Activated CD8-positive, alpha-beta memory T cell treated with anti-CD3 and anti-CD28 coated beads, Interleukin-2, amount 50 U/mL, for 48 hours (primary cell): ENCODE data around the gene FGGY.
"Not testable (repeated sequence)": the region's sequence is repeated elsewhere in the genome, so short reads cannot be mapped to it uniquely, and the experiment has no call there.

Experiments used
- DNase-seq: peaks from one replicate; pipeline ENCODE4 v3.0.0-alpha.2; 2020

Gene FGGY

GRCh38 chr1:59720326-59721115 is 423.6 kb downstream of the FGGY start:
- no peak for DNase-seq

- no peak for DNase-seq
These were observed 433.4 kb downstream of the FGGY start for GRCh38 chr1:59730302-59730701.

- no peak for DNase-seq
These were observed 434.0 kb downstream of the FGGY start for GRCh38 chr1:59730759-59731478.

GRCh38 chr1:59731591-59731990 is 434.7 kb downstream of the FGGY start:
- no peak for DNase-seq

- no peak for DNase-seq
These were observed 435.5 kb downstream of the FGGY start for GRCh38 chr1:59732214-59732955.

- DNase-seq, result no peak
These were observed 436.7 kb downstream of the FGGY start for GRCh38 chr1:59733443-59734141.

GRCh38 chr1:59735927-59736326 is 439.0 kb downstream of the FGGY start:
- DNase-seq, result not testable (repeated sequence)

- DNase-seq, result no peak
These were observed 439.9 kb downstream of the FGGY start for GRCh38 chr1:59736744-59737143.

GRCh38 chr1:59737638-59738037 is 440.7 kb downstream of the FGGY start:
- no peak for DNase-seq

GRCh38 chr1:59738152-59738551 is 441.3 kb downstream of the FGGY start:
- no peak for DNase-seq

GRCh38 chr1:59738591-59739015 is 441.7 kb downstream of the FGGY start:
- DNase-seq, result no peak

- no peak for DNase-seq
These were observed 442.2 kb downstream of the FGGY start for GRCh38 chr1:59739111-59739510.

GRCh38 chr1:59742526-59742925 is 445.6 kb downstream of the FGGY start:
- DNase-seq, result no peak

GRCh38 chr1:59743324-59744091 is 446.6 kb downstream of the FGGY start:
- DNase-seq, result no peak

GRCh38 chr1:59747420-59748024 is 450.6 kb downstream of the FGGY start:
- DNase-seq, result no peak

- no peak for DNase-seq
These were observed 451.2 kb downstream of the FGGY start for GRCh38 chr1:59748123-59748522.

GRCh38 chr1:59750328-59751003 is 453.6 kb downstream of the FGGY start:
- no peak for DNase-seq

GRCh38 chr1:59751004-59751395 is 454.1 kb downstream of the FGGY start:
- DNase-seq, result no peak

- DNase-seq, result no peak
These were observed 454.9 kb downstream of the FGGY start for GRCh38 chr1:59751801-59752200.

GRCh38 chr1:59752556-59753414 is 455.9 kb downstream of the FGGY start:
- DNase-seq, result no peak
